HG02943 (cell line): ENCODE data around the gene TIMM9.
"Not testable (repeated sequence)": the region's sequence is repeated elsewhere in the genome, so short reads cannot be mapped to it uniquely, and the experiment has no call there.

Experiments
- ATAC-seq: cut with Tn5 transposase; IDR thresholded peaks from one replicate; pipeline ENCODE4 v1.9.1; 2021; ENCODE audit warnings: mild to moderate bottlenecking, low read depth, moderate library complexity; ENCODE audit not compliant: unreplicated experiment

The TIMM9 gene

GRCh38 chr14:58398895-58399294 lies 28.4 kb downstream of the TIMM9 start:
- no peak for ATAC-seq

GRCh38 chr14:58398495-58398894 lies 28.8 kb downstream of the TIMM9 start:
- no peak for ATAC-seq

- no peak for ATAC-seq
Observed at GRCh38 chr14:58397156-58397555, 30.2 kb downstream of the TIMM9 start.

GRCh38 chr14:58395812-58396788 lies 31.2 kb downstream of the TIMM9 start, which contains the start of gene TOMM20L:
TOMM20L (plus strand) TSS chr14:58395930; CDS start chr14:58395958, 28 bp downstream.
- peak; percentile 93 for ATAC-seq

GRCh38 chr14:58395562-58395811 lies 31.8 kb downstream of the TIMM9 start:
- ATAC-seq = no peak

GRCh38 chr14:58390830-58391229 lies 36.5 kb downstream of the TIMM9 start:
- no peak for ATAC-seq

DNA sequence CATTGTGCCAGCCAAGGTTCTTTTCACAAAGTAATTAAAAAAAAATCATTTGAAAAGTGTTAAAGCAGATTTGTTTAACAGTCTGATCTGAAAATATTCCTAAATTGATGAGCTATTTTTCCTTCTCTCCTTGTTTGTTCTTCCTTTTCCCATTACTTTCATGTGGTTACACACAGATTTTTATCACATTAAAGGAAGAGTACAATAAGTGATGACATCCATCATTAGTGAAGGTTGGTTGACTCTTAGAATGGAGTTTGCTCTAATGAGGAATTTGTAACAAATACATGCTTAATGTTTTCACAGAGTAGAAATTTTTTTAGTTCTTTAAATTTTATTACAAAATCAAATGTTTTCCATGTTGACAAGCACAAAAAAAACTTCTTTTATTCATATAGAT lies 50.5 kb downstream of the TIMM9 start:
- ATAC-seq = no peak

DNA sequence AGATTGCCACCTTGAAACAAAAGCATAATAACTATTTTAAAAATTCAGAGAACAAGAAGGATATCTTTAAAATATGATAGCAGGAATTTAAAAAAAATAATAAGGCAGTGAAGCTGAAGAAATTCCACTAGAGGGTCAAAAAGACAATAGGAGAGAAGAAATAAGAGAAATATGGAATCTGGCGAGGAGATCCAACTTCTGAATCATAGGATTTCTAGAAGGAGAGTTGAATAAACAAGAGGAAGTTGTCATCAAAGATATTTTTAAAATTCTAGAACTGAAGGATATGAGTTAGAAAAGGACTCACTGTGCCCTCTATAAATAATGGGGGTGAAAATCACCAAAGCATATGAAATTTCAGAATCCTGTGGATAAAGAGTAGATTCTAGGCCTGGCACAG lies 58.4 kb downstream of the TIMM9 start:
- no peak for ATAC-seq

GRCh38 chr14:58367296-58367695 lies 60.0 kb downstream of the TIMM9 start:
- no peak for ATAC-seq

DNA sequence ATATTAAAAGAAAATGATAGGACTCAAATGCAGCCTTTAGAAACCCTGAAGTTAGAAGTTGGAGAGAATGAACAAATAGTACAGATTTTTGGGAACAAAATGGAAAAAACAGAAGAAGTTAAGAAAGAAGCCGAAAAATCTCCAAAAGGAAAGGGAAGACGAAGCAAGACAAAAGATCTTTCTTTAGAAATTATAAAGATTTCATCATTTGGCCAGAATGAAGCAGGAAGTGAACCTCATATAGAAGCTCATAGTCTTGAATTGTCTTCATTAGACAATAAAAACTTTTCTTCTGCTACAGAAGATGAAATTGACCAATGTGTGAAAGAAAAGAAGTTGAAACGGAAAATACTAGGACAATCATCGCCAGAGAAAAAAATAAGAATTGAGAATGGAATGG lies 63.0 kb downstream of the TIMM9 start:
- ATAC-seq = no peak

DNA sequence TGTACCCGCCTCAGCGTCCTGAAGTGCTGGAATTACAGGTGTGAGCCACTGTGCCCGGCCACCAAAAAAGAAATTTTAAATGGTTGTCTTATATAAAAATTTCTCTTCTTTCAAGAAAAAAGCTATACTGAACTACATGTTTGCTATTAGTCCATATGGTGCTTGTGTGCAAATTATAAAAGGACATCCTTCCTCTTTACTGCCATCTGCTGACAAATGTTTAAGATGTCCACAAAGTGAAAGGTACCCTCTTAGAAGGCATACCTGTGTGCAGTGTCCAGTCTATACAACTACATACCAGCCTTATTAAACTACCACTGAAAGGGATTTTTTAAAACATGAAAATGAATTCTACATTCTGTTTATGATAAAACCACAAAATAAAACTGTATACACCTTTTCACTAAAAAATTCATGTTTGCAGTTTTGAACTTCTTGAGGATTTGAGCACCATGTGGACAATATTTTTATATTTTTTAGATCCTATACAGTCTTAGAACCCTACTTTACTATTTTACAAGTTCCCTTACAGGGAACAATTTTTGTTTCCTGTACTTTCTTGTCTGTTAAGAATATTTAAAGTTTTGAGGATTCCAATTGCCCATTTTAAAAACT lies 64.4 kb downstream of the TIMM9 start:
- no peak for ATAC-seq

GRCh38 chr14:58362272-58362671 lies 65.1 kb downstream of the TIMM9 start:
- ATAC-seq = not testable (repeated sequence)
